WTC11 (cell line): ENCODE results near the gene PAQR6.

Source experiments
- ATF1 ChIP-seq: sonication (generic); formaldehyde crosslinking; IDR thresholded peaks from 2 replicates; pipeline ENCODE4 v1.8.1; 2023; ENCODE audit warnings: mild to moderate bottlenecking, moderate library complexity, missing genetic modification reagents
- CREM ChIP-seq: sonication (generic); formaldehyde crosslinking; IDR thresholded peaks from 2 replicates; pipeline ENCODE4 v1.8.1; 2022; ENCODE audit warnings: mild to moderate bottlenecking, missing genetic modification reagents, moderate library complexity
- EMX1 ChIP-seq: fragments of 250-450 bp; sonication (Bioruptor Pico); IDR thresholded peaks from 2 replicates; pipeline ENCODE4 v1.8.0; 2021; ENCODE audit warnings: mild to moderate bottlenecking
- FOXP1 ChIP-seq: sonication (generic); formaldehyde crosslinking; IDR thresholded peaks from 2 replicates; pipeline ENCODE4 v1.8.0; 2022; ENCODE audit warnings: missing genetic modification reagents, mild to moderate bottlenecking, moderate library complexity, borderline replicate concordance
- JUN ChIP-seq: sonication (generic); formaldehyde crosslinking; IDR thresholded peaks from 2 replicates; pipeline ENCODE4 v1.8.0; 2023; ENCODE audit warnings: mild to moderate bottlenecking, missing genetic modification reagents
- ZNF121 ChIP-seq: sonication (generic); formaldehyde crosslinking; IDR thresholded peaks from 2 replicates; pipeline ENCODE4 v1.8.0; 2023; ENCODE audit warnings: missing genetic modification reagents
- ZNF263 ChIP-seq: sonication (generic); formaldehyde crosslinking; IDR thresholded peaks from 2 replicates; pipeline ENCODE4 v1.8.1; 2022; ENCODE audit warnings: low read depth, mild to moderate bottlenecking, moderate library complexity, missing genetic modification reagents
- ZNF423 ChIP-seq: fragments of 250-450 bp; sonication (Bioruptor Pico); IDR thresholded peaks from 2 replicates; pipeline ENCODE4 v2.1.2; 2022; ENCODE audit warnings: mild to moderate bottlenecking, moderate library complexity
- TF ChIP-seq, protein P1 (sequence below): sonication (generic); formaldehyde crosslinking; IDR thresholded peaks from 2 replicates; pipeline ENCODE4 v1.8.0; 2022; ENCODE audit warnings: mild to moderate bottlenecking, missing genetic modification reagents
- TF ChIP-seq, protein P2 (sequence below): fragments of 200-600 bp; IDR thresholded peaks from 2 replicates; pipeline ENCODE4 v1.8.0; 2022; ENCODE audit warnings: antibody characterized with exemption
- TF ChIP-seq, protein P3 (sequence below): sonication (generic); formaldehyde crosslinking; IDR thresholded peaks from 2 replicates; pipeline ENCODE4 v1.8.0; 2022; ENCODE audit warnings: missing genetic modification reagents
- TF ChIP-seq, protein P4 (sequence below): sonication (generic); formaldehyde crosslinking; IDR thresholded peaks from 2 replicates; pipeline ENCODE4 v1.8.1; 2023; ENCODE audit warnings: mild to moderate bottlenecking, missing genetic modification reagents
- TF ChIP-seq, protein P5 (sequence below): sonication (generic); formaldehyde crosslinking; conservative IDR thresholded peaks from 2 replicates; pipeline ENCODE4 v1.8.1; 2022; ENCODE audit warnings: mild to moderate bottlenecking, missing genetic modification reagents
- TF ChIP-seq, protein P6 (sequence below): sonication (generic); formaldehyde crosslinking; IDR thresholded peaks from 2 replicates; pipeline ENCODE4 v1.8.1; 2022; ENCODE audit warnings: low read depth, missing genetic modification reagents, borderline replicate concordance

DNA sequence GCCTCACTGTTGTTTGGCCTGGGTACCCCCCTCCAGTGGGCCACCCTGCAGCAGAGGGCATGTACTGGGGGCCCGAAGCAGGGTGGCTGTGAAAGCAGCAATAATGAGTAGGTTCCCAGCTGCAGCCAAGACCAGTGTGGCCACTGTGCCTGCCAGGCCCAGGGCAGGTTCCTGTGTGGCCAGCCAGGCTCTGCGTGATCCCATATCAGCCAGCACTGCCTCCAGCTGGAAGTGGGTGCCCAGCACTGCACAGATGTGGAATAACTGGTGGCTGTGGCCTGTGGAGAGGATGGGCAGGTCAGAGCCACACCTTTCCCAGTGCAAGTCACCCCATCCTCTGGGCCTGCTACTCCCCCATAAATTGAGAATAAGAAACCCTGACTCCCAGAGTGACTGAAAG, 3.7 kb downstream of the PAQR6 start:
- TF ChIP-seq CREM (CRISPR knock-in tag): no peak
- TF ChIP-seq ZNF121 (CRISPR knock-in tag): no peak
- TF ChIP-seq, protein P1, sequence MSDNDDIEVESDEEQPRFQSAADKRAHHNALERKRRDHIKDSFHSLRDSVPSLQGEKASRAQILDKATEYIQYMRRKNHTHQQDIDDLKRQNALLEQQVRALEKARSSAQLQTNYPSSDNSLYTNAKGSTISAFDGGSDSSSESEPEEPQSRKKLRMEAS (CRISPR knock-in tag): no peak
- TF ChIP-seq, protein P2, sequence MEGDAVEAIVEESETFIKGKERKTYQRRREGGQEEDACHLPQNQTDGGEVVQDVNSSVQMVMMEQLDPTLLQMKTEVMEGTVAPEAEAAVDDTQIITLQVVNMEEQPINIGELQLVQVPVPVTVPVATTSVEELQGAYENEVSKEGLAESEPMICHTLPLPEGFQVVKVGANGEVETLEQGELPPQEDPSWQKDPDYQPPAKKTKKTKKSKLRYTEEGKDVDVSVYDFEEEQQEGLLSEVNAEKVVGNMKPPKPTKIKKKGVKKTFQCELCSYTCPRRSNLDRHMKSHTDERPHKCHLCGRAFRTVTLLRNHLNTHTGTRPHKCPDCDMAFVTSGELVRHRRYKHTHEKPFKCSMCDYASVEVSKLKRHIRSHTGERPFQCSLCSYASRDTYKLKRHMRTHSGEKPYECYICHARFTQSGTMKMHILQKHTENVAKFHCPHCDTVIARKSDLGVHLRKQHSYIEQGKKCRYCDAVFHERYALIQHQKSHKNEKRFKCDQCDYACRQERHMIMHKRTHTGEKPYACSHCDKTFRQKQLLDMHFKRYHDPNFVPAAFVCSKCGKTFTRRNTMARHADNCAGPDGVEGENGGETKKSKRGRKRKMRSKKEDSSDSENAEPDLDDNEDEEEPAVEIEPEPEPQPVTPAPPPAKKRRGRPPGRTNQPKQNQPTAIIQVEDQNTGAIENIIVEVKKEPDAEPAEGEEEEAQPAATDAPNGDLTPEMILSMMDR: no peak
- no peak for TF ChIP-seq ATF1 (CRISPR knock-in tag)
- TF ChIP-seq, protein P3, sequence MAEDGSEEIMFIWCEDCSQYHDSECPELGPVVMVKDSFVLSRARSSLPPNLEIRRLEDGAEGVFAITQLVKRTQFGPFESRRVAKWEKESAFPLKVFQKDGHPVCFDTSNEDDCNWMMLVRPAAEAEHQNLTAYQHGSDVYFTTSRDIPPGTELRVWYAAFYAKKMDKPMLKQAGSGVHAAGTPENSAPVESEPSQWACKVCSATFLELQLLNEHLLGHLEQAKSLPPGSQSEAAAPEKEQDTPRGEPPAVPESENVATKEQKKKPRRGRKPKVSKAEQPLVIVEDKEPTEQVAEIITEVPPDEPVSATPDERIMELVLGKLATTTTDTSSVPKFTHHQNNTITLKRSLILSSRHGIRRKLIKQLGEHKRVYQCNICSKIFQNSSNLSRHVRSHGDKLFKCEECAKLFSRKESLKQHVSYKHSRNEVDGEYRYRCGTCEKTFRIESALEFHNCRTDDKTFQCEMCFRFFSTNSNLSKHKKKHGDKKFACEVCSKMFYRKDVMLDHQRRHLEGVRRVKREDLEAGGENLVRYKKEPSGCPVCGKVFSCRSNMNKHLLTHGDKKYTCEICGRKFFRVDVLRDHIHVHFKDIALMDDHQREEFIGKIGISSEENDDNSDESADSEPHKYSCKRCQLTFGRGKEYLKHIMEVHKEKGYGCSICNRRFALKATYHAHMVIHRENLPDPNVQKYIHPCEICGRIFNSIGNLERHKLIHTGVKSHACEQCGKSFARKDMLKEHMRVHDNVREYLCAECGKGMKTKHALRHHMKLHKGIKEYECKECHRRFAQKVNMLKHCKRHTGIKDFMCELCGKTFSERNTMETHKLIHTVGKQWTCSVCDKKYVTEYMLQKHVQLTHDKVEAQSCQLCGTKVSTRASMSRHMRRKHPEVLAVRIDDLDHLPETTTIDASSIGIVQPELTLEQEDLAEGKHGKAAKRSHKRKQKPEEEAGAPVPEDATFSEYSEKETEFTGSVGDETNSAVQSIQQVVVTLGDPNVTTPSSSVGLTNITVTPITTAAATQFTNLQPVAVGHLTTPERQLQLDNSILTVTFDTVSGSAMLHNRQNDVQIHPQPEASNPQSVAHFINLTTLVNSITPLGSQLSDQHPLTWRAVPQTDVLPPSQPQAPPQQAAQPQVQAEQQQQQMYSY (CRISPR knock-in tag): no peak
- TF ChIP-seq, protein P4, sequence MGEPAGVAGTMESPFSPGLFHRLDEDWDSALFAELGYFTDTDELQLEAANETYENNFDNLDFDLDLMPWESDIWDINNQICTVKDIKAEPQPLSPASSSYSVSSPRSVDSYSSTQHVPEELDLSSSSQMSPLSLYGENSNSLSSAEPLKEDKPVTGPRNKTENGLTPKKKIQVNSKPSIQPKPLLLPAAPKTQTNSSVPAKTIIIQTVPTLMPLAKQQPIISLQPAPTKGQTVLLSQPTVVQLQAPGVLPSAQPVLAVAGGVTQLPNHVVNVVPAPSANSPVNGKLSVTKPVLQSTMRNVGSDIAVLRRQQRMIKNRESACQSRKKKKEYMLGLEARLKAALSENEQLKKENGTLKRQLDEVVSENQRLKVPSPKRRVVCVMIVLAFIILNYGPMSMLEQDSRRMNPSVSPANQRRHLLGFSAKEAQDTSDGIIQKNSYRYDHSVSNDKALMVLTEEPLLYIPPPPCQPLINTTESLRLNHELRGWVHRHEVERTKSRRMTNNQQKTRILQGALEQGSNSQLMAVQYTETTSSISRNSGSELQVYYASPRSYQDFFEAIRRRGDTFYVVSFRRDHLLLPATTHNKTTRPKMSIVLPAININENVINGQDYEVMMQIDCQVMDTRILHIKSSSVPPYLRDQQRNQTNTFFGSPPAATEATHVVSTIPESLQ (CRISPR knock-in tag): no peak
- TF ChIP-seq JUN (CRISPR knock-in tag): no peak
- TF ChIP-seq, protein P5, sequence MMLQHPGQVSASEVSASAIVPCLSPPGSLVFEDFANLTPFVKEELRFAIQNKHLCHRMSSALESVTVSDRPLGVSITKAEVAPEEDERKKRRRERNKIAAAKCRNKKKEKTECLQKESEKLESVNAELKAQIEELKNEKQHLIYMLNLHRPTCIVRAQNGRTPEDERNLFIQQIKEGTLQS (CRISPR knock-in tag): no peak
- TF ChIP-seq ZNF423: no peak
- no peak for TF ChIP-seq EMX1
- TF ChIP-seq FOXP1 (CRISPR knock-in tag): no peak
- TF ChIP-seq, protein P6, sequence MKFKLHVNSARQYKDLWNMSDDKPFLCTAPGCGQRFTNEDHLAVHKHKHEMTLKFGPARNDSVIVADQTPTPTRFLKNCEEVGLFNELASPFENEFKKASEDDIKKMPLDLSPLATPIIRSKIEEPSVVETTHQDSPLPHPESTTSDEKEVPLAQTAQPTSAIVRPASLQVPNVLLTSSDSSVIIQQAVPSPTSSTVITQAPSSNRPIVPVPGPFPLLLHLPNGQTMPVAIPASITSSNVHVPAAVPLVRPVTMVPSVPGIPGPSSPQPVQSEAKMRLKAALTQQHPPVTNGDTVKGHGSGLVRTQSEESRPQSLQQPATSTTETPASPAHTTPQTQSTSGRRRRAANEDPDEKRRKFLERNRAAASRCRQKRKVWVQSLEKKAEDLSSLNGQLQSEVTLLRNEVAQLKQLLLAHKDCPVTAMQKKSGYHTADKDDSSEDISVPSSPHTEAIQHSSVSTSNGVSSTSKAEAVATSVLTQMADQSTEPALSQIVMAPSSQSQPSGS (CRISPR knock-in tag): no peak
- no peak for TF ChIP-seq ZNF263 (CRISPR knock-in tag)
